AG09319 (cell line): ENCODE data around the gene PML.
A peak's percentile ranks its signal among the peaks of the same experiment; 100 is the strongest.
"Not testable (repeated sequence)": the region's sequence is repeated elsewhere in the genome, so short reads cannot be mapped to it uniquely, and the experiment has no call there.

Source experiments
- DNase-seq: peaks from one replicate; pipeline ENCODE4 v3.0.0-alpha.2; 2010; ENCODE audit warnings: low read depth; ENCODE audit errors: extremely low read depth
- TF ChIP-seq, protein P1 (sequence below): IDR thresholded peaks from 2 replicates; pipeline ENCODE4 v1.5.1; 2011; ENCODE audit warnings: low read depth, mild to moderate bottlenecking, inconsistent platforms, low read length, moderate library complexity

PML gene

DNA sequence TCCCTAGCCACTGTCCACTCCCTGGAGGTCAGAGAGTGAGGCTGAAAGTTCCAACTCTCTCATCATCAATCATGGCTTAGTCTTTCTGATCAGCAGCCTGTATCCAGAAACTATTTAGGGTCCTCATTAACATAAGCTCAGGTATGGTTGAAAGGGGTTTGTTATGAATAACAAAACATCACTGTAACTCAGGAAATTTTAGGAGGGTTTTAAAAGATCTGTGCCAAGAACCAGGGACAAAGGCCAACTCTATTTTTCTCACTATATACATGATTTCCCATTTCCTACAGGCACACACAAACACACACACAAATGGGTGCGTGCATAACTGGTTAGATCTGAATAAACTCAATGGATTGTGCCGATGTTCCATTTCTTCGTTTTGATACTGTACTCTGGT, 26.1 kb upstream of the PML start:
- DNase-seq: no peak
- TF ChIP-seq, protein P1, sequence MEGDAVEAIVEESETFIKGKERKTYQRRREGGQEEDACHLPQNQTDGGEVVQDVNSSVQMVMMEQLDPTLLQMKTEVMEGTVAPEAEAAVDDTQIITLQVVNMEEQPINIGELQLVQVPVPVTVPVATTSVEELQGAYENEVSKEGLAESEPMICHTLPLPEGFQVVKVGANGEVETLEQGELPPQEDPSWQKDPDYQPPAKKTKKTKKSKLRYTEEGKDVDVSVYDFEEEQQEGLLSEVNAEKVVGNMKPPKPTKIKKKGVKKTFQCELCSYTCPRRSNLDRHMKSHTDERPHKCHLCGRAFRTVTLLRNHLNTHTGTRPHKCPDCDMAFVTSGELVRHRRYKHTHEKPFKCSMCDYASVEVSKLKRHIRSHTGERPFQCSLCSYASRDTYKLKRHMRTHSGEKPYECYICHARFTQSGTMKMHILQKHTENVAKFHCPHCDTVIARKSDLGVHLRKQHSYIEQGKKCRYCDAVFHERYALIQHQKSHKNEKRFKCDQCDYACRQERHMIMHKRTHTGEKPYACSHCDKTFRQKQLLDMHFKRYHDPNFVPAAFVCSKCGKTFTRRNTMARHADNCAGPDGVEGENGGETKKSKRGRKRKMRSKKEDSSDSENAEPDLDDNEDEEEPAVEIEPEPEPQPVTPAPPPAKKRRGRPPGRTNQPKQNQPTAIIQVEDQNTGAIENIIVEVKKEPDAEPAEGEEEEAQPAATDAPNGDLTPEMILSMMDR: no peak

- no peak for DNase-seq
- TF ChIP-seq, protein P1: no peak
Observed at GRCh38 chr15:73969151-73969759, 25.3 kb upstream of the PML start.

GRCh38 chr15:73972984-73973682, 21.4 kb upstream of the PML start:
- DNase-seq: no peak
- TF ChIP-seq, protein P1: peak; percentile 91

DNA sequence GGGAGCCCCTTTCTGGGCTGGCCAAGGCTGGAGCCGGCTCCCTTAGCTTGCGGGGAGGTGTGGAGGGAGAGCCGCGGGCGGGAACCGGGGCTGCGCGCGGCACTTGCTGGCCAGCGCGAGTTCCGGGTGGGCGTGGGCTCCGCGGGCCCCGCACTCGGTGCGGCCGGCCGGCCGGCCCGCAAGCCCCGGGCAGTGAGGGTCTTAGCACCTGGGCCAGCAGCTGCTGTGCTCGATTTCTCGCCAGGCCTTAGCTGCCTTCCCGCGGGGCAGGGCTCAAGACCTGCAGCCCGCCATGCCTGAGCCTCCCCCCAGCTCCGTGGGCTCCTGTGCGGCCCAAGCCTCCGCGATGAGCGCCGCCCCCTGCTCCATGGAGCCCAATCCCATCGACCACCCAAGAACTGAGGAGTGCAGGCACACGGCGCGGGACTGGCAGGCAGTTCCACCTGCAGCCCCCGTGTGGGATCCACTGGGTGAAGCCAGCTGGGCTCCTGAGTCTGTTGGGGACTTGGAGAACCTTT, 20.8 kb upstream of the PML start:
- DNase-seq: not testable (repeated sequence)

GRCh38 chr15:73975440-73976125, 18.9 kb upstream of the PML start:
- DNase-seq: not testable (repeated sequence)

GRCh38 chr15:73978896-73979295, 15.6 kb upstream of the PML start:
- TF ChIP-seq, protein P1: no peak
- no peak for DNase-seq

DNA sequence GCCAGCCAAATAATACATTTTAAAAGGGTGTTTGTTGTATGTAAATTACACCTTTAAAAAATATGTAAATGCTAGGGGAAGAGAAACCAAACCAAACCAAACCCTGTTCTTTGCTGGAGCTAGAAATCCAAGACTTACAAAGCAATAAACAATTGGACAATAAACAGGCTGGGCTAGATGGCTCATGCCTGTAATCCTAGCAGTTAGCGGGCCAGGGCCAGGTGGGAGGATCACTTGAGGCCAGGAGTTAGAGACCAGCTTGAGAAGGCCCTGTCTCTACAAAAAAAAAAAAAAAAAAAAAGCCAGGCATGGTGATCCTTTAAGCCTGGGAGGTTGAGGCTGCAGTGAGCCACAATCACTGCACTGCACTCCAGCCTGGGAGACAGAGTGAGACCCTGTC, 14.9 kb upstream of the PML start:
- TF ChIP-seq, protein P1: no peak
- no peak for DNase-seq

GRCh38 chr15:73981761-73982221, 12.7 kb upstream of the PML start:
- DNase-seq: no peak

More at GRCh38 chr15:73981761-73982221, 12.7 kb upstream of the PML start:
- TF ChIP-seq, protein P1: no peak
